Left ventricle myocardium inferior (tissue), 1 donor: ENCODE measurements around the gene SECISBP2. TPM values are rescaled to one million over a fixed set of nuclear protein-coding genes. Genes with fewer than 3 reads are reported as not detected.

Source experiments
- DNase-seq: peaks from one replicate; pipeline ENCODE4 v3.0.0-alpha.2; 2020
- H3K27ac ChIP-seq: fragments of 200-600 bp; replicated peaks from 2 replicates; pipeline ENCODE4 v1.8.0; 2021
- H3K27me3 ChIP-seq: fragments of 200-600 bp; 2 replicates; pipeline ENCODE4 v1.8.0; 2021; ENCODE audit warnings: low read depth
- H3K36me3 ChIP-seq: fragments of 200-600 bp; 2 replicates; pipeline ENCODE4 v1.8.0; 2021
- H3K4me1 ChIP-seq: fragments of 200-600 bp; 2 replicates; pipeline ENCODE4 v1.8.0; 2021
- H3K4me3 ChIP-seq: fragments of 200-600 bp; 2 replicates; pipeline ENCODE4 v1.8.0; 2021; ENCODE audit warnings: mild to moderate bottlenecking, moderate library complexity
- H3K9me3 ChIP-seq: fragments of 200-600 bp; replicated peaks from 2 replicates; pipeline ENCODE4 v1.8.0; 2021
- intact Hi-C: fragments of 100-400 bp; cut with micrococcal nuclease; formaldehyde crosslinking; loops from one replicate; pipeline ENCODE4 v1.11.0; 2022
- total RNA-seq: library from RNA; stranded (reverse); fragmentation: NEBNext Ultra II Directional; extraction: Animal tissue kit (Norgen Biotek cat#: 25700); gene quantifications from one replicate; pipeline ENCODE4 v1.2.1, GENCODE V29; 2021
- TF ChIP-seq, protein P1 (sequence below): fragments of 200-600 bp; IDR thresholded peaks from 2 replicates; pipeline ENCODE4 v1.8.0; 2021; ENCODE audit warnings: antibody characterized with exemption, mild to moderate bottlenecking, borderline replicate concordance
- donor health status: DM: no; HTN: yes; CAD: no; lungs with severe emphysema.

The SECISBP2 gene
- total RNA-seq, 1 donor from 2014 or later = 13.8 TPM

- H3K9me3 ChIP-seq = no peaks in the 10 kb centered on the region
- H3K4me1 ChIP-seq = no peaks in the 10 kb centered on the region
- H3K36me3 ChIP-seq = no peaks in the 10 kb centered on the region
- intact Hi-C loops = no loop called here
- TF ChIP-seq, protein P1, sequence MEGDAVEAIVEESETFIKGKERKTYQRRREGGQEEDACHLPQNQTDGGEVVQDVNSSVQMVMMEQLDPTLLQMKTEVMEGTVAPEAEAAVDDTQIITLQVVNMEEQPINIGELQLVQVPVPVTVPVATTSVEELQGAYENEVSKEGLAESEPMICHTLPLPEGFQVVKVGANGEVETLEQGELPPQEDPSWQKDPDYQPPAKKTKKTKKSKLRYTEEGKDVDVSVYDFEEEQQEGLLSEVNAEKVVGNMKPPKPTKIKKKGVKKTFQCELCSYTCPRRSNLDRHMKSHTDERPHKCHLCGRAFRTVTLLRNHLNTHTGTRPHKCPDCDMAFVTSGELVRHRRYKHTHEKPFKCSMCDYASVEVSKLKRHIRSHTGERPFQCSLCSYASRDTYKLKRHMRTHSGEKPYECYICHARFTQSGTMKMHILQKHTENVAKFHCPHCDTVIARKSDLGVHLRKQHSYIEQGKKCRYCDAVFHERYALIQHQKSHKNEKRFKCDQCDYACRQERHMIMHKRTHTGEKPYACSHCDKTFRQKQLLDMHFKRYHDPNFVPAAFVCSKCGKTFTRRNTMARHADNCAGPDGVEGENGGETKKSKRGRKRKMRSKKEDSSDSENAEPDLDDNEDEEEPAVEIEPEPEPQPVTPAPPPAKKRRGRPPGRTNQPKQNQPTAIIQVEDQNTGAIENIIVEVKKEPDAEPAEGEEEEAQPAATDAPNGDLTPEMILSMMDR = no peak
- DNase-seq = no peak
- H3K27me3 ChIP-seq = no peaks in the 10 kb centered on the region
- no peak overlapping the region for H3K4me3 ChIP-seq
- no peak overlapping the region for H3K27ac ChIP-seq
Observed at GRCh38 chr9:89372979-89373378, 54.7 kb downstream of the SECISBP2 start.

- no peak overlapping the region for H3K27ac ChIP-seq
- no peaks in the 10 kb centered on the region for H3K9me3 ChIP-seq
- H3K36me3 ChIP-seq = no peaks in the 10 kb centered on the region
- TF ChIP-seq, protein P1 = no peak
- no peak for DNase-seq
- H3K27me3 ChIP-seq = no peaks in the 10 kb centered on the region
- intact Hi-C loops = no loop called here
- H3K4me3 ChIP-seq = no peak overlapping the region
- H3K4me1 ChIP-seq = no peaks in the 10 kb centered on the region
Observed at GRCh38 chr9:89374176-89374575, 55.9 kb downstream of the SECISBP2 start.

DNA sequence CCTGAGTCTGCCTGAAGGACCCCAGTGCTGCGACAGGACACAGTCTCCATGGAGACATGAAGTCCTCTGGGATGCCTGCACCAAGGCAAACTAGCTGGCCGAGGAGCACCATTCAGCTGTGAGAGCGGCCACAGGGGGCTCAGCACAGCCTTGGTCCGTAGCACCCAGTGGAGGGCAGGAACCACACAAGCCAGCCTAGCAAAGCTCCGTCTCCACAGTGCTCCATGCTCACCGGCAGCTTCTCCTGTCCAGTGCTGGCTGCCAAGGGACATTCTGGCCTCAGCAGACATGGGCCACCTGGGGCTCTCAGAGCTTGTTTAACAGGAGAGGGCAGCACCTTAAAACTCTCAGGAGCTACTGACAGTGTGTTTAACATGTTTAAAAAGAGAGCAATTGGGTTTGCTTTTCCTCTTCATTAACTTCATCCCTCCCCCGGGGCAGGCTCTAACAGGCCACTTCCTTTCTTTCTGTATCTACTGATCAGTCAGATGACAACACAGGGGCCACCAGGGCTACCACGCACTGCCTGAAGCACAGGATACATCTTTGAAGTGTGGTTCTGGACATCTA is 57.0 kb downstream of the SECISBP2 start:
- no peaks in the 10 kb centered on the region for H3K4me1 ChIP-seq
- H3K36me3 ChIP-seq = no peaks in the 10 kb centered on the region
- intact Hi-C loops = no loop called here
- H3K27ac ChIP-seq = no peak overlapping the region
- no peaks in the 10 kb centered on the region for H3K9me3 ChIP-seq
- TF ChIP-seq, protein P1 = no peak
- no peak overlapping the region for H3K4me3 ChIP-seq
- no peak for DNase-seq
- H3K27me3 ChIP-seq = no peaks in the 10 kb centered on the region

DNA sequence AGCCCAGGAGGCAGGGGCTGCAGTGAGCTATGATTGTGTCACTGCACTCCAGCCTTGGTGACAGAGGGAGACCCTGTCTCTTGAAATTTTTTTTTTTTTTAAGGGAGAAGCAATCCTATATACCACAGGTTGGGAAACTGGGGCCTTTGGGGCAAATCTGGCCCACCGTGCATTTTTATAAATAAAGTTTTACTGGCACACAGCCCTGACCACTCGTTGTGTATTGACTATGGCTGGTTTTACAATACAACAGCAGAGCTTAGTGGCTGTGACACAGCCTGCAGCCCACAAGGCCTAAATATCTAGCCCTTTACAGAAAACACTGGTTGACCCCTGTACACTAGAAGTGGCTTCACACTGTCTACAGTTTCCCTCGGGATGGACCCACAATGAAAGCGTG is 58.0 kb downstream of the SECISBP2 start:
- intact Hi-C loops = no loop called here
- H3K9me3 ChIP-seq = no peaks in the 10 kb centered on the region
- H3K4me3 ChIP-seq = no peak overlapping the region
- H3K4me1 ChIP-seq = no peaks in the 10 kb centered on the region
- TF ChIP-seq, protein P1 = no peak
- DNase-seq = no peak
- no peaks in the 10 kb centered on the region for H3K27me3 ChIP-seq
- no peak overlapping the region for H3K27ac ChIP-seq
- H3K36me3 ChIP-seq = no peaks in the 10 kb centered on the region

- no peaks in the 10 kb centered on the region for H3K36me3 ChIP-seq
- intact Hi-C loops = no loop called here
- no peak for DNase-seq
Observed at GRCh38 chr9:89376741-89377351, 58.5 kb downstream of the SECISBP2 start.

More at GRCh38 chr9:89376741-89377351, 58.5 kb downstream of the SECISBP2 start:
- H3K4me3 ChIP-seq = no peak overlapping the region
- no peaks in the 10 kb centered on the region for H3K27me3 ChIP-seq
- no peaks in the 10 kb centered on the region for H3K4me1 ChIP-seq
- H3K9me3 ChIP-seq = no peaks in the 10 kb centered on the region
- H3K27ac ChIP-seq = no peak overlapping the region
- TF ChIP-seq, protein P1 = no peak
